SW 1271 (cell line): ENCODE measurements around the gene PKHD1.
A peak's percentile ranks its signal among the peaks of the same experiment; 100 is the strongest.
"Not testable (repeated sequence)": the region's sequence is repeated elsewhere in the genome, so short reads cannot be mapped to it uniquely, and the experiment has no call there.

ENCODE experiments used
- DNase-seq, 2 experiments: peaks; one replicate each; lab custom pipeline; 2025; lab: John Stamatoyannopoulos, UW

PKHD1 gene

DNA sequence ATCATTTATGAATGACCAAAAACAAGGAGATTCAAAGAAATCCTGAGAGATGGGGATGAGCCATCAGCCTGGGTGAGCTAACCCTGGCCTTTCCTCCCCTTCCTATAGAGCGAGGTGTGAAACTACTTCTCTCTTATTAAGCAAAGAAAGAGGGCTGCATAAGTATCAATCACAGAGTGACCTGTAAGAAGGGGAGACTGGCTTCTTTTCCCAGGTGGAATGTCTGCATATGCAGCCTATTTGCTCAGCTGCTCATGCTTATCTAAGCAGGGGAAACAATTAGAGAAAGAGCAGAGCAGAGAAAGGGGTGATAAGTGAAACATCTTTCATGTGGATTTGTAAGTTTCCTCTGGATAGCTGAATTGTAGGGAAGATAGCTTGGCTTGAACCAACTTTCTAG, 160.0 kb downstream of the PKHD1 start:
- no peak for DNase-seq

GRCh38 chr6:51926125-51926524, 161.3 kb downstream of the PKHD1 start:
- no peak for DNase-seq

GRCh38 chr6:51922479-51922878, 164.9 kb downstream of the PKHD1 start:
- DNase-seq: not testable (repeated sequence)

DNA sequence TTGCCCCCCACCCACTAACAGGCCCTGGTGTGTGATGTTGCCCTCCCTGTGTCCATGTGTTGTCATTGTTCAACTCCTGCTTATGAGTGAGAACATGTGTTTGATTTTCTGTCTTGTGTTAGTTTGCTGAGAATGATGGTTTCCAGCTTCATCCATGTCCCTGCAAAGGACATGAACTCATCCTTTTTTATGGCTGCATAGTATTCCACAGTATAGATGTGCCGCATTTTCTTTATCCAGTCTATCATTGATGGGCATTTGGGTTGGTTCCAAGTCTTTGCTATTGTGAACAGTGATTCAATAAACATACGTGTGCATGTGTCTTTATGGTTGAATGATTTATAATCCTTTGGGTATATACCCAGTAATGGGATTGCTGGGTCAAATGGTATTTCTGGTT, 169.1 kb downstream of the PKHD1 start:
- DNase-seq: not testable (repeated sequence)

DNA sequence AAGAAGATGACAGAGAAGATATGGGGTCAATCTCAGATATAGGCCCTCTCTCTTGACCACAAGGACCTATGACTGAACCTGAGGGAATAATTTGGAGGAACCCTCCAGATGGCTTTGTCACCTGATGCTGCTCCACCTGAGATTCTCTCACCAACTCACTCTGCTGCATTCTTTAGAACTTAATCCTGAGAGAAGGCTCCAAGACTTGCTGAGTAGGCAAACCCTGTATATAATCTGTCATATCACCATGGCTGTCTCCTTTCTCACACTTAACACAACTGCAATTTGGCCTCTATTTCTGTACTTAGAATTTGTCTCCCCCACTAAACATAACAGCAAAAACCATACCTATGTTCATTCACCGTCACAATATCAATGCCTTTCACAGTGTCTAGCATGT, 172.3 kb downstream of the PKHD1 start:
- no peak for DNase-seq

DNA sequence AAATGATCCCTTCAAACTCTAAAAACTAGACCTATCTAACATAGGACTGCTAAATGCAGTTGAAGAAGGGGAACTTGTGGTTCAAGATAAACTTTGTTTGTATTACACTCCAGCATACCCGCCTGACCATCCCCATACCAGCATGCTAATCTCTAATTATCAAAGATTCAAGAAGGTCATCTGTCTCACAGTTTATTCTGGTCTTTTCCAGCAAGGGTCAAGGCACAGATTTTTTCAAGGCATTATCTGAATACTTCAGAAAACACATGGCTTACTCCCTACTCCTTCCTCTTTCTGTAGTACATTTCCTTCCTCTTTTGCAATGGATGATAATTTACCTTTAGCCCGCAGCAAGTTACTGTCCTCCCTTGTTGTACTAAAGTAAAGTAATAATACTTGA, 174.1 kb downstream of the PKHD1 start:
- DNase-seq: no peak

GRCh38 chr6:51910851-51911250, 176.6 kb downstream of the PKHD1 start:
- no peak for DNase-seq

DNA sequence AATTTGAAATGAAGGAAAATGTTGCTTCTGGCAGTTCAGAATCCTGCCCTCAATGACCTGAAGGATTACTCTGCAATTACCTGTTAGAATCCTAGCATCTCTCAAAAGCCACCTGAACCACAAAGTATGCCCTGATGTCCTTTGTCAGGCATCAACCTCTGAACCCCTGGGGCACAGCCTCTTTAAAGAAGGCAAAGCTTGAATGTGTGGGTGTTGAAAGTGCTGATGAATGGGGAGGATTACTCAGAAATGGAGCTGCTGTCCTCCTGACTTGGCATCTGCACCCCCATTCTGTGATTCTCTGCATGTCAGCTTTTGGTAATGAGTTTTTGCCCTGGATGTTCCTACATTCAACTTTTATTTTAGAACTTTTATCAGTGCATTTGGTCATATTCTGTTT, 179.2 kb downstream of the PKHD1 start:
- no peak for DNase-seq

DNA sequence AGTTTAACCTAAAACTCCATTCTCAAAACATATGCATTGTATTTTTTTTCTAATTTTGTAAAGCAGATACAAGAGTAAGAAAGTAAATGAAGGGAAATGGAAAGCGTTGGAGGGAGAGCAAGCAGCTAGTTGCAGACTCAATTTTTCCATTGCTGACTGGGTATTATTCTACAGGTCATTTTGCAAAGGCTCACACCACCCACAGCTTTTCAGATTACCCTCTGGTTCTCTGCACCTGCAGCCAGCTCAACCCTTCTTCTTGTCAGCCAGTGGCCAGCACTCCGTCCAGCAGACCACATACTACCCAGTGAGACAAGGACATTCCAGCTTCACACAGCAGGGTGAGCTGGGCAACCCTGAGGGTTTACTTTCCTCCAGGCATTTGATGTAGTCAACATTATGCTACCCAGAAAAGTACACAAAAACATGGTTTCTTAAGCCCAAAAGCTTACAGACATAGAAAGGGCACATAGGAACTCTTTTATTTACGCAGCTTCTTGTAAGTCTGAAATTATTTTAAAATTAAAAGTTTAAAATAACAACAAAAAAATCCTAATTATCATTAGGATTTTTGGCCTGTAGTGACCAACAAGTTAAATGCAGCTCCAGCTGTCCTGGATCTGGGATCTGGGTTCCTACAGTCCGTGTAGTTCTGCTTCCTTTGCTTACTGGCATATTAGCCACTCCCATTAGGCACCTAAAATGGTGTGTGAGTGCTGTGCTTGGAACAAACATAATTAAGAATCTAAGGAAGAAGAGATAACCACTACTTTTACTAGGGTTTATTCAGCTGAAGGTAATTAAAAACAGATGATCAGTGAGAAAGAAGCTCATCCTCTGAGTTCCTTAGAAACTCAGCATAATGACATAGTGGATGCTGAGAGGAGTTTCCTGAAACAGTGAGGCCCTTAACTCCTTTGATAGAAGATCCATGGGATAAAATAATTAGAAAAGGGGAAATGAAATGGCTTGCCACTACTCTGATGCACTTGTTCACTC, 185.3 kb downstream of the PKHD1 start:
- DNase-seq: no peak

GRCh38 chr6:51893366-51893765, 194.0 kb downstream of the PKHD1 start:
- DNase-seq: no peak

DNA sequence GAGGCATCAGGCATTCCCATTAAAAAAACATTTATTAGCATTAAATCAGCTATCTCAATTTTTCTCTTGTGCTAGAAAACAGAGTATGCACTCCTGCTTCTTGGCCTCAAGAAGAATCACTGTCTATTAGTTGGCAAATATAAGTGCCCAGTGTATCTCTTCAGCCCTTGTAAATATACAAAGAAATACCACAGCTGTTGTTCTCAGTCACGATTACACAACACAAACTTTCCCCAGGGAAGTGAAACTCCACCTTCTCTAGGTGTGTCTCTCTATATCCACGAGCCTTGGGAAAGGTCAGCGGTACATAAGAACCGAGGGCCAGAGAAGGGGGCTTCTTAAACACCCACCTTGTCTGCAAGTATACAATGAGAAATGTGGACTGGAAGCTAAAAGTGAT, 194.7 kb downstream of the PKHD1 start:
- no peak for DNase-seq

DNA sequence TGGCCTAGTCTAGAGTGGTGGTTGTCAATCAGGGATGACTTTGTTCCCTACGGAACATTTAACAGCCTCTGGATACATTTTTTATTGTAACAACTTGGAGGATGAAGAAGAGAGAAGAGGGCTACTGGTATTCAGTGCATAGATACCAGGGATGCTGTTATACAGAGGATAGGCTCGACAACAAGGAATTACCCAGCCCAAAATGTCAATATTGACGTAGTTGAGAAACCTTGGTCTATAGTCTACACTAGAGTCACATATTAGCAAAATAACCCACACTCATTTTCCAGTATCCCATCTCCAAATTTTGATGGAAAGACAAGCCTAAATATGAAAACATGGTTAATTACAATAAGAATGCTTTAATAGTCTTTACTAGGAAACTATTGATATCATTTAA, 195.1 kb downstream of the PKHD1 start:
- DNase-seq: no peak

DNA sequence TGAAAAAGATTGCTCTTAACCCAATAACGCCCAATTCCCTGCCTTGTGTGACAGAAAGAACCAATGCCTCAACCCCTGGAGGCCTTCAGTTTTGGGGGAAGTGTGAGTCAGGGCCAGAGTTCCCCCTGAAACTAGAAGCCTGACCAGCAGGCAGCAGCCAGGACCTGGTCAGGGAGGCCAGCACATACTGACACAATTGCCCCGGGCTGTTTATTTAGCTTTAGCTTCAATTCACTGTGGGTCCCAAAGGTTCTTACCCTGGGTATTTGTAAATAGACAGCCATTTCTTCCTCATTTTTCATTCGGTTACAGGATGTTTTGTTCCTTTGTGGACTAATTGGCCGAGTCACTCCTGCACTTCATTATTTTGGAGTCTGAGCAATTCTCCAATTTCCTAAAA, 195.6 kb downstream of the PKHD1 start:
- DNase-seq: no peak

DNA sequence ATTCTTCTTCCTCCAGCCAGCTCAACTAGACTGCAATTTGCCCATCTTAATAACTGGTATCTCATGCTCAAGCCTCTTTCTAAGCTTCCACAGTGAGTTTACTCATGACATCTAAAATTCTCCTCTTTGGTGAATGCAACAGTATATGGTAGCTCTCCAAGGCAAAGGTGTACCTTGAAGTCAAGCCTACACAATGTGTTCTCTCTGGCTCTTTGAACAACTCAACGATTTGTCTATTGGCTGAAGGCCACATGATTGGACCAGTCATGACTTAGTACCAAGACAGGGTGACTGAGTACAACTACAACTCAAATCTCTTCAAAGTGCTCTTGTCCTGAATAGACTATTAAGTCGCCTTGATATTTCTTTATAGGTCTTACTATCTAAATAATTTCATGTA, 199.6 kb downstream of the PKHD1 start:
- DNase-seq: no peak

GRCh38 chr6:51885957-51886356, 201.5 kb downstream of the PKHD1 start:
- no peak for DNase-seq

GRCh38 chr6:51868591-51869355, 218.6 kb downstream of the PKHD1 start:
- DNase-seq: no peak

DNA sequence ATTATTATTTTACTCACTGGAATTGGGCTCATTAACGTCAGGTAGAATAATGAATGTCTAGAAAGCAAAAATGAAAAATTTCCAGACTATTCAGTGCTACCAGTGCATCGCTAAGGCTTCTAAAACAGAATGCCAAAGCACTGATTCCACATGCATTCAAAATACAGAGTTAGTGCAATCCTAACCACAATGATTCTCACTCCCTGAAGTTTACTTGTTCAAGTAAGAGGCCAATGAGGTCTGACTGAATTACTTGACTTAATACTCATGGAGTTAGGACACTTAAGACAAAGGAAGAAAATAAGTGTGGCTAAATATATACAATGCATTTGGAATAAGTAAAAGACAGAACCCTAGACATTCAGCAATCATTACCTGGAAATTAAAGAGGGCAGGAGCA, 220.5 kb downstream of the PKHD1 start:
- no peak for DNase-seq

DNA sequence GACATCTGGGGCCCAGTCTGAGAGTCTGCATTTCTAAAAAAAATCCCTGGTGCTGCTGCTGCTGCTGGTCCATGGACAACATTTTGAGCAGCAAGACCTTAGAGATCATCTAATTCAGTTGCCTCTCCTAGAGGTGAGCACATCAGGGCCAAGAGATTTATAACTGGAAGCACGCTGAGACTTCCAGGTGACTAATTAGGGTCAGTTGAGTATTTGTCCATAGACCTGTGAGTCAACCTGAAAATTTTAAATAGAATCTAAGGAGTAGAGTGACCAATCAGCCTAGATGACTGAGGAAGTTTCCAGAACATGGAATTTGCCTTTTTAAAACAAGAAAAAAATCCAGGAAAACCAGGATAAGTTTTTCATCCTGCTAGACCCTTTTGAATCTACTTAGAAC, 221.4 kb downstream of the PKHD1 start:
- no peak for DNase-seq

DNA sequence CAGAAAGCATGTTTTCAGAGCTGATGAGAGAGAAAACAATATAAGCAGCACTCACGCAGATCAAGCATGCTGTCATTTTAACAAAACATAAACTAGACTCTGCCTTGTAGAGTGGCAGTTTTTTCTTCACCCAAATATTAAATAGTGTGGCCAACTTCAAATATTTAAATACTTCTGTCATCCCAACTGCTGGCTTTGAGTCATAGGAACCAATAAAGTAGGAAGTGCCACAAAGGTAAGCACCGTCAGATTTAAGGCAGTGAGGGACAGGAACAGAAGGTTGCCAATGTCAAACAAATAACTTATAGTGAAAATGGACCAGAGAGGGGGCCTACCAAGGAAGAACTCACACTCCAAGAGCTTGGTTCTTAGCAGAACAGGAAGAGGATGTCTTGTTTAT, 222.2 kb downstream of the PKHD1 start:
- DNase-seq: no peak

- no peak for DNase-seq
Observed at GRCh38 chr6:51857134-51857533, 230.3 kb downstream of the PKHD1 start.

- no peak for DNase-seq
Observed at GRCh38 chr6:51856508-51856907, 230.9 kb downstream of the PKHD1 start.

DNA sequence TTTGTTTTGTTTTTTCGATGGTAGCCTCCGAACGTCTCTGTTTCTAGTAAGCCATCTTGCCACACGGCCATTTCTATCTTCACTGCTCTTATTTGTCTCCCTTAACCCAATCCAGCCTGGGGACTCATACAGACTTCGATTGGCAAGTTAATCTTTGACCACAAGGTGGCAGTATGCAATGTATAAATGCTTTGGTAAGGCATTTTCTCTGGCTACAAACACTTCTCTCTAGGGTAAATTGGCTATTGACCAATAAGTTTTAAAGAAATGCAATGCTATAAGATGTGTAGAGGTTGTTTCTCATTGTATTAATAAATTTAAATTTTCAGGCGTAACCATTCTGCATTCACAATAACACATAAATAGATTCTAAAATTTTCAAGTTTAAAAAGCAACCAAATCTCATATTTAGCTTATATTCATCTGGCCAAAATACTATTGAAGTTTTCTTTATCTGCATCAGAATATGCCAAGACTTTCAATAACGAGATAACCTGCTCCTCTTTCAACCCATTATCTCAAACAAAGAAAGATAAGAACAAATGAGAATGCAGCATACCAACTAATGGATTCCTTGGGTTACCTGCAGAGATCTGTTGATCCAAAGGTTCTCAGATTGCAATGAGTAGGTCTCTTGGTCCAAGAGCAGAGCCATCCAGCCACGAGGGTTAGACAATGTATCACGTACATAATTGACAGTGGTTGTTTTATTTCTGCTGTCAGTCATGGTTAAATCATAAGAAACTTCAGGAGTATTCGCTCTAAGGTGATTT, 231.9 kb downstream of the PKHD1 start:
- DNase-seq: peak in 1 of 2 experiments; percentile 45
